SK-N-SH (cell line): ENCODE measurements around the gene BCAR3. TPM values are rescaled to one million over a fixed set of nuclear protein-coding genes. Genes with fewer than 3 reads are reported as not detected.

Source experiments
- CTCF ChIA-PET: fragments of 300-600, 350-600 bp; formaldehyde crosslinking; extraction: SDS; loops from one replicate; lab custom pipeline; 2021; lab: Yijun Ruan, JAX
- POLR2A ChIA-PET: fragments of 350-600 bp; sonication (Branson Sonifier 250); formaldehyde crosslinking; extraction: SDS; loops from one replicate; lab custom pipeline; 2020; ENCODE audit warnings: antibody characterized with exemption, inconsistent platforms; lab: Yijun Ruan, JAX
- DNase-seq: peaks from one replicate; pipeline ENCODE4 v3.0.0; 2012
- H2AFZ ChIP-seq: fragments of 200-600 bp; sonication (generic); 2 replicates; pipeline ENCODE4 v1.8.1; 2016; ENCODE audit warnings: antibody characterized with exemption, mild to moderate bottlenecking, low read depth
- H3F3A ChIP-seq: fragments of 200-600 bp; sonication (generic); replicated peaks from 2 replicates; pipeline ENCODE3; 2016; ENCODE audit warnings: antibody characterized with exemption, mild to moderate bottlenecking; ENCODE audit not compliant: insufficient read depth
- H3K27ac ChIP-seq, 2 experiments: fragments of 200-500 bp in 1 of 2; fragments of 200-600 bp in 1 of 2; sonication (Bioruptor generic) in 1 of 2; sonication (generic), shearing (Covaris generic) in 1 of 2; 2 replicates each; pipeline versions ENCODE4 v1.5.1 to v1.6.1; 2014 to 2016; ENCODE audit warnings: low read depth in 2 of 2, inconsistent platforms in 1 of 2, low read length in 1 of 2, mild to moderate bottlenecking in 1 of 2, mixed read lengths in 1 of 2
- H3K27me3 ChIP-seq: fragments of 200-600 bp; sonication (generic), shearing (Covaris generic); 2 replicates; pipeline ENCODE4 v1.6.1; 2016; ENCODE audit warnings: mixed run types; ENCODE audit not compliant: insufficient read depth
- H3K36me3 ChIP-seq, 2 experiments: fragments of 200-500 bp in 1 of 2; fragments of 200-600 bp in 1 of 2; sonication (Bioruptor generic) in 1 of 2; sonication (generic) in 1 of 2; replicated peaks in 1 of 2; 2 replicates each; pipeline versions ENCODE3 to v1.5.1; 2014 to 2016; ENCODE audit warnings: low read length in 1 of 2, mild to moderate bottlenecking in 1 of 2; ENCODE audit not compliant: insufficient read depth in 2 of 2, control insufficient read depth in 1 of 2
- H3K4me1 ChIP-seq, 2 experiments: fragments of 200-500 bp in 1 of 2; fragments of 200-600 bp in 1 of 2; sonication (Bioruptor generic) in 1 of 2; sonication (generic), shearing (Covaris generic) in 1 of 2; 2 replicates each; pipeline versions ENCODE4 v1.5.1 to v1.6.1; 2014 to 2016; ENCODE audit warnings: low read depth in 1 of 2, low read length in 1 of 2, mixed run types in 1 of 2; ENCODE audit not compliant: insufficient read depth in 2 of 2, control insufficient read depth in 1 of 2
- H3K4me2 ChIP-seq: fragments of 200-600 bp; sonication (generic), shearing (Covaris generic); 2 replicates; pipeline ENCODE4 v1.6.1; 2017; ENCODE audit warnings: mixed run types
- H3K4me3 ChIP-seq, 2 experiments: fragments of 200-500 bp in 1 of 2; fragments of 200-600 bp in 1 of 2; sonication (Bioruptor generic) in 1 of 2; sonication (generic), shearing (Covaris generic) in 1 of 2; 2 replicates each; pipeline versions ENCODE4 v1.5.1 to v1.8.1; 2014 to 2016; ENCODE audit warnings: low read depth in 2 of 2, inconsistent platforms in 1 of 2, low read length in 1 of 2, mild to moderate bottlenecking in 1 of 2, mixed read lengths in 1 of 2, moderate library complexity in 1 of 2
- H3K79me2 ChIP-seq: fragments of 200-600 bp; sonication (generic); 2 replicates; pipeline ENCODE4 v1.8.1; 2017; ENCODE audit warnings: mild to moderate bottlenecking; ENCODE audit not compliant: insufficient read depth
- H3K9ac ChIP-seq: fragments of 200-600 bp; sonication (generic); 2 replicates; pipeline ENCODE4 v1.6.1; 2017; ENCODE audit warnings: mixed run types
- H3K9me2 ChIP-seq: fragments of 200-600 bp; sonication (generic); 2 replicates; pipeline ENCODE4 v1.6.1; 2017; ENCODE audit warnings: mixed run types
- H3K9me3 ChIP-seq: fragments of 200-600 bp; sonication (generic); 2 replicates; pipeline ENCODE4 v1.6.1; 2017; ENCODE audit warnings: mixed run types, mild to moderate bottlenecking, moderate library complexity
- H4K20me1 ChIP-seq: fragments of 200-600 bp; sonication (generic); 2 replicates; pipeline ENCODE4 v1.6.1; 2017; ENCODE audit warnings: mild to moderate bottlenecking, mixed run types; ENCODE audit not compliant: insufficient read depth
- CTCF ChIP-seq: fragments of 200-600 bp; sonication (generic); IDR thresholded peaks from 2 replicates; pipeline ENCODE4 v1.6.1; 2017; ENCODE audit warnings: antibody characterized with exemption, mild to moderate bottlenecking, moderate library complexity
- ELF1 ChIP-seq: IDR thresholded peaks from 2 replicates; pipeline ENCODE4 v1.4.0; 2012
- EP300 ChIP-seq, 2 experiments: IDR thresholded peaks; 2 replicates each; pipeline versions ENCODE4 v1.4.0 to v1.6.1; 2012; ENCODE audit warnings: borderline replicate concordance in 1 of 2, low read depth in 1 of 2, low read length in 1 of 2
- EZH2phosphoT487 ChIP-seq: fragments of 200-600 bp; sonication (generic); IDR thresholded peaks from 2 replicates; pipeline ENCODE4 v1.6.1; 2017; ENCODE audit warnings: low read depth, mixed run types, mild to moderate bottlenecking, antibody characterized with exemption, moderate library complexity, borderline replicate concordance
- FOXM1 ChIP-seq: IDR thresholded peaks from 2 replicates; pipeline ENCODE4 v1.4.0; 2012; ENCODE audit warnings: low read depth, mild to moderate bottlenecking
- GATA2 ChIP-seq: sonication (generic); formaldehyde crosslinking; IDR thresholded peaks from 2 replicates; pipeline ENCODE4 v1.5.0; 2020; ENCODE audit warnings: mild to moderate bottlenecking, missing genetic modification reagents
- JUND ChIP-seq: IDR thresholded peaks from 2 replicates; pipeline ENCODE4 v1.4.0; 2012
- MEF2A ChIP-seq: IDR thresholded peaks from 2 replicates; pipeline ENCODE4 v1.4.0; 2012; ENCODE audit warnings: low read depth, borderline replicate concordance
- NFIC ChIP-seq: IDR thresholded peaks from 2 replicates; pipeline ENCODE4 v1.4.0; 2012; ENCODE audit warnings: borderline replicate concordance
- POLR2AphosphoS5 ChIP-seq: IDR thresholded peaks from 2 replicates; pipeline ENCODE4 v1.6.1; 2012; ENCODE audit warnings: low read depth, low read length
- RCOR1 ChIP-seq: fragments of 150-350 bp; IDR thresholded peaks from 2 replicates; pipeline ENCODE4 v1.6.1; 2017; ENCODE audit warnings: antibody characterized with exemption, low read length
- RFX5 ChIP-seq: IDR thresholded peaks from 2 replicates; pipeline ENCODE4 v1.6.1; 2012; ENCODE audit warnings: mild to moderate bottlenecking, improper control_type of control experiment, low read length
- RXRA ChIP-seq: IDR thresholded peaks from 2 replicates; pipeline ENCODE4 v1.4.0; 2012; ENCODE audit warnings: low read depth, mild to moderate bottlenecking, borderline replicate concordance
- SIN3A ChIP-seq: IDR thresholded peaks from 2 replicates; pipeline ENCODE4 v1.6.1; 2012; ENCODE audit warnings: low read depth, mild to moderate bottlenecking, low read length, moderate library complexity, borderline replicate concordance
- SMC3 ChIP-seq: IDR thresholded peaks from 2 replicates; pipeline ENCODE4 v1.6.1; 2012; ENCODE audit warnings: low read depth, low read length, improper control_type of control experiment
- TAF1 ChIP-seq: IDR thresholded peaks from 2 replicates; pipeline ENCODE4 v1.6.1; 2012; ENCODE audit warnings: low read depth, mild to moderate bottlenecking, low read length, moderate library complexity, borderline replicate concordance
- TCF12 ChIP-seq: IDR thresholded peaks from 2 replicates; pipeline ENCODE4 v1.4.0; 2012
- USF1 ChIP-seq: IDR thresholded peaks from 2 replicates; pipeline ENCODE4 v1.4.0; 2012; ENCODE audit warnings: low read depth, borderline replicate concordance
- USF2 ChIP-seq: fragments of 150-350 bp; IDR thresholded peaks from 2 replicates; pipeline ENCODE4 v1.6.1; 2017; ENCODE audit warnings: antibody characterized with exemption, low read length, low read depth, borderline replicate concordance
- YY1 ChIP-seq: IDR thresholded peaks from 2 replicates; pipeline ENCODE4 v1.4.0; 2012; ENCODE audit warnings: low read depth, mild to moderate bottlenecking
- ZBTB33 ChIP-seq: IDR thresholded peaks from 2 replicates; pipeline ENCODE4 v1.4.0; 2012; ENCODE audit warnings: low read depth, borderline replicate concordance
- WGBS: methylation state at CpG from one replicate; pipeline ENCODE4 v1.1.6; 2017; ENCODE audit warnings: low lambda C conversion rate; 5-methylcytosine and 5-hydroxymethylcytosine counted together
- polyA plus RNA-seq, 3 experiments: library from polyadenylated mRNA; depleted of rRNA; stranded (reverse); fragments of >200 nt; gene quantifications; 2 replicates each; pipeline ENCODE4 v1.2.3, GENCODE V29; 2012

The BCAR3 gene
- polyA plus RNA-seq, 1 of the 3 experiments (the other 2 are of a cell fraction) = 58.4 TPM

- TF ChIP-seq YY1 (no peak), GATA2 (CRISPR knock-in tag) (no peak), MEF2A (no peak), TAF1 (no peak), FOXM1 (no peak), EP300 (IDR thresholded peaks at IDR 0.05; ENCODE audit: borderline replicate concordance in 1 of 2, low read depth in 1 of 2, low read length in 1 of 2) (no peak), ELF1 (no peak), USF1 (no peak), USF2 (no peak), RCOR1 (no peak), RFX5 (no peak), RXRA (no peak), TCF12 (no peak), SIN3A (no peak), CTCF (no peak), SMC3 (no peak)
- no peak for DNase-seq
- H3K9ac ChIP-seq = no peak overlapping the region
- 100% methylated on average over 2 of the region's 2 CpGs for WGBS
- H3K9me2 ChIP-seq = no peaks in the 10 kb centered on the region
- H3K27me3 ChIP-seq = no peaks in the 10 kb centered on the region
- no peak overlapping the region for H3K27ac ChIP-seq
- peaks cover 4% of the 10 kb centered on the region; the same call in 1 of the 2 replicates for H3K9me3 ChIP-seq
- H3K79me2 ChIP-seq = peaks cover 6% of the 10 kb centered on the region; the same call in 1 of the 2 replicates
- peaks cover 84% of the 10 kb centered on the region for H3F3A ChIP-seq
- ChIA-PET POLR2A (no interaction called here), CTCF (no interaction called here)
- no peak overlapping the region for H3K4me3 ChIP-seq
- peaks cover 44 to 65% of the 10 kb centered on the region in 2 experiments for H3K36me3 ChIP-seq
- no peaks in the 10 kb centered on the region for H4K20me1 ChIP-seq
- H2AFZ ChIP-seq = no peak overlapping the region
- H3K4me1 ChIP-seq = peaks cover 6 to 13% of the 10 kb centered on the region in 2 experiments; a peak in 3 of 4 replicates
- no peak overlapping the region for H3K4me2 ChIP-seq
Measured at GRCh38 chr1:93559045-93559444, 122.6 kb downstream of the BCAR3 start.

GRCh38 chr1:93556291-93556690 lies 125.3 kb downstream of the BCAR3 start:
- Histone ChIP-seq H3K27me3 (no peaks in the 10 kb centered on the region), H3K4me2 (no peak overlapping the region), H3K27ac (no peak overlapping the region), H3K9ac (no peak overlapping the region), H3K79me2 (peaks cover 4% of the 10 kb centered on the region; the same call in 1 of the 2 replicates), H4K20me1 (no peaks in the 10 kb centered on the region), H3F3A (peaks cover 77% of the 10 kb centered on the region), H3K4me3 (no peak overlapping the region), H3K9me3 (peaks cover 4% of the 10 kb centered on the region; the same call in 1 of the 2 replicates), H3K9me2 (no peaks in the 10 kb centered on the region), H3K4me1 (peaks cover 22 to 36% of the 10 kb centered on the region in 2 experiments), H2AFZ (no peak overlapping the region), H3K36me3 (peaks cover 40 to 51% of the 10 kb centered on the region in 2 experiments)
- POLR2A ChIA-PET = no interaction called here
- CTCF ChIA-PET = no interaction called here
- no peak for DNase-seq
- TF ChIP-seq RCOR1 (no peak), TCF12 (no peak), JUND (no peak), NFIC (peak; percentile 66), EZH2phosphoT487 (no peak), POLR2AphosphoS5 (peak; percentile 48; the same call in 1 of the 2 replicates), ZBTB33 (no peak)
- 97% methylated on average over 2 of the region's 2 CpGs for WGBS
